Naive thymus-derived CD4-positive, alpha-beta T cell (primary cell): ENCODE measurements around the gene ARHGDIA. TPM values are rescaled to one million over a fixed set of nuclear protein-coding genes. Genes with fewer than 3 reads are reported as not detected.
A peak's percentile ranks its signal among the peaks of the same experiment; 100 is the strongest.
"Not testable (repeated sequence)": the region's sequence is repeated elsewhere in the genome, so short reads cannot be mapped to it uniquely, and the experiment has no call there.

Experiments used
- ATAC-seq: fragments of 150-1000 bp; cut with Tn5 transposase; 2 replicates; pipeline ENCODE4 v1.10.0; 2021; ENCODE audit warnings: mild to moderate bottlenecking, moderate library complexity
- CTCF ChIA-PET: fragments of 350-600 bp; sonication (Branson Sonifier 250); formaldehyde crosslinking; loops from one replicate; lab custom pipeline; 2021; ENCODE audit warnings: antibody characterized with exemption; lab: Charles Lee
- POLR2A ChIA-PET: fragments of 350-600 bp; sonication (Branson Sonifier 250); formaldehyde crosslinking; loops from one replicate; lab custom pipeline; 2021; ENCODE audit warnings: antibody characterized with exemption, inconsistent platforms; lab: Charles Lee
- DNase-seq, 9 donors: peaks; one replicate each; pipeline versions ENCODE4 v3.0.0 to v3.0.0-alpha.2; 2020 to 2022; ENCODE audit warnings: mixed read lengths in 1 of 9
- H3K27ac ChIP-seq: one replicate; pipeline ENCODE4 v1.7.0; 2013; ENCODE audit warnings: mild to moderate bottlenecking, low read depth, low read length, moderate library complexity
- H3K27me3 ChIP-seq, 2 donors: one replicate each; pipeline ENCODE4 v1.7.0; 2013; ENCODE audit warnings: low read length in 2 of 2, mild to moderate bottlenecking in 2 of 2, moderate library complexity in 2 of 2; ENCODE audit not compliant: control insufficient read depth in 2 of 2, insufficient read depth in 2 of 2
- H3K36me3 ChIP-seq, 3 experiments: 1 replicate in 2 of 3; 2 replicates in 1 of 3; pipeline ENCODE4 v1.7.0; 2013; ENCODE audit warnings: low read length in 3 of 3, mild to moderate bottlenecking in 3 of 3, moderate library complexity in 1 of 3; ENCODE audit not compliant: insufficient read depth in 3 of 3, control insufficient read depth in 2 of 3
- H3K4me1 ChIP-seq, 2 donors: one replicate each; pipeline ENCODE4 v1.7.0; 2013; ENCODE audit warnings: low read length in 2 of 2, mild to moderate bottlenecking in 2 of 2, moderate library complexity in 1 of 2; ENCODE audit not compliant: control insufficient read depth in 2 of 2, insufficient read depth in 2 of 2
- H3K4me3 ChIP-seq: 2 replicates; pipeline ENCODE4 v1.7.0; 2013; ENCODE audit warnings: mild to moderate bottlenecking, low read length
- H3K9me3 ChIP-seq, 3 experiments: 1 replicate in 2 of 3; 2 replicates in 1 of 3; pipeline ENCODE4 v1.7.0; 2013; ENCODE audit warnings: low read length in 3 of 3; ENCODE audit not compliant: control insufficient read depth in 2 of 3
- H3K27ac Mint-ChIP-seq, 9 donors: one replicate each; pipeline ENCODE4 v1.8.0; 2020 to 2022; ENCODE audit warnings: mixed read lengths in 9 of 9, mild to moderate bottlenecking in 8 of 9, moderate library complexity in 5 of 9, inconsistent platforms in 2 of 9
- H3K27me3 Mint-ChIP-seq, 5 donors: one replicate each; pipeline ENCODE4 v1.8.0; 2021 to 2022; ENCODE audit warnings: mixed read lengths in 5 of 5, mild to moderate bottlenecking in 1 of 5
- H3K36me3 Mint-ChIP-seq, 5 donors: one replicate each; pipeline ENCODE4 v1.8.0; 2020 to 2022; ENCODE audit warnings: mixed read lengths in 5 of 5, mild to moderate bottlenecking in 3 of 5, inconsistent platforms in 1 of 5
- H3K4me1 Mint-ChIP-seq, 7 donors: one replicate each; pipeline ENCODE4 v1.8.0; 2020 to 2022; ENCODE audit warnings: mixed read lengths in 7 of 7, mild to moderate bottlenecking in 3 of 7, inconsistent platforms in 1 of 7
- H3K4me3 Mint-ChIP-seq, 10 donors: one replicate each; pipeline ENCODE4 v1.8.0; 2020 to 2022; ENCODE audit warnings: mild to moderate bottlenecking in 10 of 10, mixed read lengths in 10 of 10, moderate library complexity in 6 of 10, inconsistent platforms in 2 of 10
- H3K9me3 Mint-ChIP-seq, 11 donors: one replicate each; pipeline ENCODE4 v1.8.0; 2020 to 2022; ENCODE audit warnings: mixed read lengths in 11 of 11, mild to moderate bottlenecking in 4 of 11, inconsistent platforms in 1 of 11, moderate library complexity in 1 of 11
- intact Hi-C, 2 donors: fragments of 100-400 bp; cut with micrococcal nuclease; formaldehyde crosslinking; loops; one replicate each; pipeline ENCODE4 v1.15.1; 2023
- polyA plus RNA-seq, 2 donors: library from polyadenylated mRNA; unstranded; fragments of 300-500 nt; fragmentation: Illumina TruSeq; gene quantifications; one replicate each; pipeline ENCODE4 v1.2.3, GENCODE V29; 2021
- total RNA-seq, 6 experiments: library from RNA in 5 of 6; stranded (reverse) in 5 of 6; gene quantifications; 1 replicate in 5 of 6; 2 replicates in 1 of 6; pipeline ENCODE4 v1.2.3 and lab custom pipeline; 2021 to 2026

The ARHGDIA gene
- total RNA-seq (100 to 1,000 TPM; 308 to 671 (median 465) TPM), polyA plus RNA-seq (100 to 1,000 TPM in 1 of 2 donors, 10 to 100 TPM in 1; 66.5 to 140 TPM), total RNA-seq (lab: John Stamatoyannopoulos, UW) (220 reads per million, percentile 94 among the genes with 10 or more reads in this experiment)

GRCh38 chr17:81870981-81871386 lies at the start of gene ARHGDIA:
Gene ARHGDIA (minus strand): TSS chr17:81871337. CDS start chr17:81869930, 1,407 bp downstream.
- DNase-seq (no peak), ATAC-seq (peak; percentile 82)
- Mint-ChIP-seq H3K27me3 (no peaks in the 10 kb centered on the region), H3K36me3 (peaks cover 0 to 16% (median 0%) of the 10 kb centered on the region in 5 donors), H3K4me3 (peak within 1 kb of the TSS; percentile 82 to 92 (median 88)), H3K27ac (peak within 1 kb of the TSS; percentile 89 to 97 (median 95)), H3K4me1 (peaks cover 11 to 43% (median 41%) of the 10 kb centered on the region in 7 donors), H3K9me3 (peaks cover 0 to 2% (median 0%) of the 10 kb centered on the region in 11 donors)
- intact Hi-C loops: loop anchor here (1.0 to 5.0 kb wide), 7 partner anchors 10 to 152 kb away; partner anchors contain the start of genes ALYREF (in 2 of the 2), ANAPC11 (in 2 of the 2), MAFG (in 2 of the 2) and LRRC45 (in 1 of the 2)
- H3K4me1 ChIP-seq: peaks cover 25 to 28% of the 10 kb centered on the region in 2 donors
- peak within 1 kb of the TSS; percentile 93 for H3K4me3 ChIP-seq
- H3K27ac ChIP-seq: peak within 1 kb of the TSS; percentile 98
- peaks cover 8 to 21% (median 12%) of the 10 kb centered on the region in 3 experiments for H3K36me3 ChIP-seq
- no peaks in the 10 kb centered on the region for H3K9me3 ChIP-seq
- CTCF ChIA-PET: no interaction called here
- H3K27me3 ChIP-seq: no peaks in the 10 kb centered on the region
- POLR2A ChIA-PET: interaction anchor here (0.7 to 4.5 kb wide), 9 partner anchors 8 to 356 kb away, joined by 3 to 62 read pairs (median 6); partner anchors contain the start of genes MCRIP1, P4HB and SIRT7

GRCh38 chr17:81918832-81919545 lies 47.9 kb upstream of the ARHGDIA start:
- Mint-ChIP-seq H3K27ac (peak overlapping the region in 8 of 9 donors; percentile 12 to 90 (median 84)), H3K9me3 (peaks cover 0 to 2% (median 0%) of the 10 kb centered on the region in 11 donors), H3K27me3 (no peaks in the 10 kb centered on the region), H3K4me1 (peaks cover 14 to 47% (median 34%) of the 10 kb centered on the region in 7 donors), H3K4me3 (peak overlapping the region in 7 of 10 donors; percentile 18 to 92 (median 90)), H3K36me3 (peaks cover 0 to 16% (median 0%) of the 10 kb centered on the region in 5 donors)
- Histone ChIP-seq H3K36me3 (peaks cover 8 to 28% (median 10%) of the 10 kb centered on the region in 3 experiments), H3K27me3 (no peaks in the 10 kb centered on the region), H3K27ac (peak overlapping the region; percentile 80), H3K4me3 (no peak overlapping the region), H3K4me1 (peaks cover 13 to 20% of the 10 kb centered on the region in 2 donors), H3K9me3 (no peaks in the 10 kb centered on the region)
- no peak for ATAC-seq
- no peak for DNase-seq
- intact Hi-C loops: loop anchor here (1.0 to 2.0 kb wide), 4 partner anchors 7 to 58 kb away; partner anchors contain the start of genes ALYREF (in 1 of the 2), ANAPC11 (in 1 of the 2), MAFG (in 1 of the 2) and P4HB (in 1 of the 2)
- POLR2A ChIA-PET: interaction anchor here (0.9 kb wide), 1 partner anchor 13 kb away, joined by 3 read pairs; no protein-coding TSS in a partner anchor
- CTCF ChIA-PET: no interaction called here

GRCh38 chr17:81918333-81918669 lies 47.2 kb upstream of the ARHGDIA start:
- peaks cover 12 to 35% (median 16%) of the 10 kb centered on the region in 3 experiments for H3K36me3 ChIP-seq
- H3K27ac ChIP-seq: peak overlapping the region; percentile 80
- intact Hi-C loops: loop anchor here (1.0 to 2.0 kb wide), 4 partner anchors 8 to 58 kb away; partner anchors contain the start of genes ALYREF (in 1 of the 2), ANAPC11 (in 1 of the 2), MAFG (in 1 of the 2) and P4HB (in 1 of the 2)
- peak overlapping the region; percentile 81 to 92 (median 88) for H3K4me3 Mint-ChIP-seq
- H3K27ac Mint-ChIP-seq: peak overlapping the region; percentile 82 to 90 (median 85)
- peaks cover 13 to 20% of the 10 kb centered on the region in 2 donors for H3K4me1 ChIP-seq
- H3K27me3 ChIP-seq, H3K27me3 Mint-ChIP-seq, H3K4me3 ChIP-seq, H3K9me3 ChIP-seq, DNase-seq, H3K9me3 Mint-ChIP-seq, CTCF ChIA-PET: not testable (repeated sequence)
- peaks cover 14 to 45% (median 35%) of the 10 kb centered on the region in 7 donors for H3K4me1 Mint-ChIP-seq
- POLR2A ChIA-PET: interaction anchor here (1.5 to 1.8 kb wide), 2 partner anchors 46 to 48 kb away, joined by 6 to 7 read pairs; partner anchors contain the start of gene ARHGDIA
- peak; percentile 26 for ATAC-seq
- H3K36me3 Mint-ChIP-seq: peaks cover 0 to 19% (median 2%) of the 10 kb centered on the region in 5 donors

GRCh38 chr17:81917565-81918332 lies 46.6 kb upstream of the ARHGDIA start, which contains the start of gene SIRT7:
Gene SIRT7 (minus strand): TSS chr17:81918176. CDS start chr17:81918131, 45 bp downstream.
- Mint-ChIP-seq H3K27me3 (no peaks in the 10 kb centered on the region), H3K4me1 (peaks cover 14 to 47% (median 35%) of the 10 kb centered on the region in 7 donors), H3K27ac (peak within 1 kb of the TSS; percentile 82 to 90 (median 85)), H3K4me3 (peak within 1 kb of the TSS; percentile 81 to 92 (median 88)), H3K9me3 (peaks cover 0 to 2% (median 0%) of the 10 kb centered on the region in 11 donors), H3K36me3 (peaks cover 0 to 25% (median 4%) of the 10 kb centered on the region in 5 donors)
- H3K36me3 ChIP-seq: peaks cover 12 to 41% (median 18%) of the 10 kb centered on the region in 3 experiments
- intact Hi-C loops: loop anchor here (1.0 to 2.0 kb wide), 4 partner anchors 9 to 57 kb away; partner anchors contain the start of genes ALYREF (in 1 of the 2), ANAPC11 (in 1 of the 2), MAFG (in 1 of the 2) and P4HB (in 1 of the 2)
- CTCF ChIA-PET: interaction anchor here (0.7 to 0.8 kb wide), 3 partner anchors 9 to 245 kb away, joined by 3 to 4 read pairs (median 3); no protein-coding TSS in a partner anchor
- DNase-seq: peak; percentile 69 to 83 (median 78)
- H3K27me3 ChIP-seq: no peaks in the 10 kb centered on the region
- H3K27ac ChIP-seq: peak within 1 kb of the TSS; percentile 80
- peaks cover 13 to 20% of the 10 kb centered on the region in 2 donors for H3K4me1 ChIP-seq
- no peaks in the 10 kb centered on the region for H3K9me3 ChIP-seq
- peak; percentile 93 for ATAC-seq
- POLR2A ChIA-PET: interaction anchor here (0.7 to 1.8 kb wide), 9 partner anchors 8 to 823 kb away, joined by 3 to 16 read pairs (median 5); partner anchors contain the start of genes ALYREF, ANAPC11, ARHGDIA and MAFG
- peak within 1 kb of the TSS; percentile 49 for H3K4me3 ChIP-seq

- Histone ChIP-seq H3K36me3 (peaks cover 12 to 45% (median 18%) of the 10 kb centered on the region in 3 experiments), H3K4me3 (peak overlapping the region; percentile 49), H3K4me1 (peaks cover 13 to 20% of the 10 kb centered on the region in 2 donors), H3K27ac (no peak overlapping the region), H3K9me3 (no peaks in the 10 kb centered on the region), H3K27me3 (no peaks in the 10 kb centered on the region)
- intact Hi-C loops: no loop called here
- H3K27me3 Mint-ChIP-seq: no peaks in the 10 kb centered on the region
- H3K36me3 Mint-ChIP-seq: peaks cover 0 to 26% (median 4%) of the 10 kb centered on the region in 5 donors
- H3K4me1 Mint-ChIP-seq: peaks cover 14 to 50% (median 35%) of the 10 kb centered on the region in 7 donors
- ChIA-PET CTCF (interaction anchor here (0.6 kb wide), 1 partner anchor 350 kb away, joined by 3 read pairs; no protein-coding TSS in a partner anchor), POLR2A (interaction anchor here (0.6 to 1.9 kb wide), 10 partner anchors 8 to 391 kb away, joined by 3 to 16 read pairs (median 5); partner anchors contain the start of genes ALYREF, ANAPC11, ARHGDIA and MAFG)
- peaks cover 0 to 2% (median 0%) of the 10 kb centered on the region in 11 donors for H3K9me3 Mint-ChIP-seq
- H3K27ac Mint-ChIP-seq: peak overlapping the region in 8 of 9 donors; percentile 25 to 79 (median 65)
- peak overlapping the region; percentile 79 to 91 (median 86) for H3K4me3 Mint-ChIP-seq
- no peak for ATAC-seq
- DNase-seq: no peak
Observed at GRCh38 chr17:81916234-81917001, 45.3 kb upstream of the ARHGDIA start.
